Brain microvascular endothelial cell (primary cell): Measurements from ENCODE around the gene CARS1.

ENCODE experiments used
- DNase-seq: peaks from one replicate; pipeline ENCODE4 v3.0.0-alpha.2; 2020
- H3K27ac ChIP-seq: fragments of 250-450 bp; sonication (Bioruptor Pico); 2 replicates; pipeline ENCODE4 v1.5.1; 2020; ENCODE audit warnings: mild to moderate bottlenecking, moderate library complexity
- H3K27me3 ChIP-seq: fragments of 250-450 bp; sonication (Bioruptor Pico); replicated peaks from 2 replicates; pipeline ENCODE4 v1.5.1; 2020; ENCODE audit warnings: mild to moderate bottlenecking
- H3K36me3 ChIP-seq: fragments of 250-450 bp; sonication (Bioruptor Pico); replicated peaks from 2 replicates; pipeline ENCODE4 v1.5.1; 2020; ENCODE audit warnings: mild to moderate bottlenecking
- H3K4me3 ChIP-seq: 2 replicates; pipeline ENCODE4 v1.5.1; 2011; ENCODE audit warnings: low read depth, mild to moderate bottlenecking, control low read depth, low read length, moderate library complexity
- CTCF ChIP-seq: IDR thresholded peaks from 2 replicates; pipeline ENCODE4 v1.5.1; 2011; ENCODE audit warnings: low read depth, mild to moderate bottlenecking, moderate library complexity, low read length, control low read depth, inconsistent platforms; ENCODE audit errors: missing control alignments
- in situ Hi-C: cut with HindIII; loops from 2 replicates; pipeline ENCODE4 v1.10.0; 2017; ENCODE audit warnings: low sequenced_read_pairs, low pct_ligation_motif_present

Gene CARS1

DNA sequence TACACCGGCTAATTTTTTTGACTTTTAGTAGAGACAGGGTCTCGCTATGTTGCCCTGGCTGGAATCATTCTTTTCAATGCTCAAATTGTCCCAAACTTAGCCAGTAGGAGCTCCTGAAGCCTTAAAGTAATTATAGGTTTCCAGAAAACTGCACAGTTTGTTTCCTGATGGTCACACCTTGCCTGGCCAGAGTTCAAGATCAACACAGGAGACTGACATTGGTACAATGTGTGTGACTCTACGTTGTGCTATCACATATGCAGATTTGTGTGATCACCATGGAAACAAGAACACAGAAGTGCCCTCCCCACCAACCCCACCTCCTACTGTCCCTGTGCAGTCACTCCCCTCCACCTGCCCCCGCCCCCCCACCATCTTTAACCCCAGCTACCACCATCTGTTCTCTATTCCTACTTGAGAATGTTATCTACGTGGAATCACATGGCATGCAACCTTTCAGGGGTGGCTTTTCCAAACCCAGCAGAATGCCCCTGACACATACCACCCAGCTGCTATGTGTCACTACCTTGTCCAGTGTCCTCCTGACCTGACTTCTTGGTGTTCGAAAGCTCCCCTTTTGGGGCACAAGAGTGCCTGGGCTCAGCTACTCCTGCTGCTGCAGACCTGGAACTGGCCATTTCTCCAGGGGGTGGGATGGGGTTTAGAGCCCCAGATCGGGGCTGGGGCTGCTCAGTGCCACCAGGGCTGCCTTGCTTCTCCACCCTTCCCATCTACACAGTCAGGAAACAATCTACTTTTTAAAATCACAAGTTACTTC is 59.0 kb downstream of the CARS1 start:
- in situ Hi-C loops = no loop called here
- H3K27me3 ChIP-seq = no peaks in the 10 kb centered on the region
- no peak for DNase-seq
- H3K27ac ChIP-seq = no peak overlapping the region
- no peak for TF ChIP-seq CTCF
- peaks cover 31% of the 10 kb centered on the region for H3K36me3 ChIP-seq
- H3K4me3 ChIP-seq = no peak overlapping the region

DNA sequence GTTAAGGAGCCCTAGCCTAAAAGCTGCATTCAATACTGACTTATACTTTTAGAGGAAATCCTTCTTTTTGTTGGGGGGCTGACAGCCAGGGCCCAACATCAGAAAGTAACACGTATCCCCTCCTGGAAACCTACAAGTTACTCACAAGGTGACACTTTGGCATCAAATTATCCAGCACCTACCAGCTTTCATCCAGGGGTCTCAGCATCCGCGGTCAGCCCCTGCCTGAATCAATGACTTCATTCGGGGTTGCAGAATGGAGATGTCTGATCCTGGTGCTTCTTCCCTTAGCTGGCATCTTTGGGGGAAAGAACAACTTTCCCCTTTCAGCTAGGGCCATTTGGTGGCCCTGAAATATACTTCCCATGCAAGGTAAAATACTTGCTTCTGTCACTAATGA is 59.8 kb downstream of the CARS1 start:
- Histone ChIP-seq H3K4me3 (no peak overlapping the region), H3K36me3 (peaks cover 23% of the 10 kb centered on the region), H3K27me3 (no peaks in the 10 kb centered on the region), H3K27ac (no peak overlapping the region)
- in situ Hi-C loops = no loop called here
- TF ChIP-seq CTCF = no peak
- DNase-seq = no peak

DNA sequence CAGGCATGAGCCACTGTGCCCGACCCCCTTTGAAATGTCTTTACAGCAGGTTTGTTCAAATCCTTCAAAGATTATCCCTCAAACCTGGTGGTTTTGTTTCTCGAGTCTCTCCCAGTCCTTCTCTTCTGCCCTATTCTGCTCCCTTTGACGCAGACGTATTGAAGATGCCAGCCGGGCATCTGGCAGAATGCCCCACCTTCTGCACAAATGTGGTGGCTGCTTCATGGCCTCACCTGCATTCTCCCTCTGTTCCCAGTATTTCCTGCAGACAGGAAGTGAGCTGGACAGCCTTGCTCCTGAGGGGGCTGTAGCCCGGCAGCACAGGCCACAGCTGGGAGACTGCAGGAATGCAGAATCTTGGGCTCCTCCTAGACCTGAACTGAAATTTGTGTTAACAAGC is 60.2 kb downstream of the CARS1 start:
- in situ Hi-C loops = no loop called here
- no peak for TF ChIP-seq CTCF
- no peak for DNase-seq
- no peaks in the 10 kb centered on the region for H3K27me3 ChIP-seq
- H3K4me3 ChIP-seq = no peak overlapping the region
- peaks cover 20% of the 10 kb centered on the region for H3K36me3 ChIP-seq
- H3K27ac ChIP-seq = no peak overlapping the region

DNA sequence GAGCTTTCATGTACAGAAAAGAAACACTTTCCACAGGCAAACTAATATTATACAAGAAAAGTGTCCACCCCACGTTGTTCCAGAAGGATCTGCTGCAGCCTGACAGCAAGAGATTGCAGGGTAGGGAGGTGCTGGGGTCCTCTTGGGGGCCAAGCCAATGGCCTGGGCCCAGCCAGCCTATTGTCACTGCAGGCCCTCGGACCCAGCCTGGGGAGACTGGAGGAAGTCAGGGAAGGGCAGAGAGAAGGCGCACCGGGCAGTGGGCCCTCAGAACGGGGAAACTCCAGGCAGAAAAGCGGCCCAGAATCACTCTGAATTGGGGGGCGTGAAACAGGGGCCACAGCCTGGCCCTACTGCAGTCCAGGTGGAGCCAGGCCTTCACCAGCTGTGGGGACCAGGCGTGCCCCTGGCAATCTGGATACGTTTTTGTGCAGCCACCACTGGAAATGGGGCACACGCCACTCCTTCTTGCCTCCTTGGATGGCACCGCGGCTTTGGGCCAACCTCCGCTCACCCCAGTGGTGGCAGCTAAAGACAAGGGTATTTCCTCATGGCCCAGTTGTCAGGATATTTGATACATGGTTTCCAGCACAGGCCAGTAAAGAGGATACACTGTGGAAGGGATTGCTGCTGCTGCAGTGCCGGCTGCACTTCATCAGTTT is 61.2 kb downstream of the CARS1 start:
- DNase-seq = no peak
- no peak for TF ChIP-seq CTCF
- in situ Hi-C loops = no loop called here
- Histone ChIP-seq H3K4me3 (no peak overlapping the region), H3K27ac (no peak overlapping the region), H3K36me3 (peaks cover 10% of the 10 kb centered on the region), H3K27me3 (no peaks in the 10 kb centered on the region)

GRCh38 chr11:2995031-2995561 is 62.1 kb downstream of the CARS1 start:
- H3K27me3 ChIP-seq = no peaks in the 10 kb centered on the region
- H3K4me3 ChIP-seq = no peak overlapping the region
- no peak for TF ChIP-seq CTCF
- peaks cover 3% of the 10 kb centered on the region for H3K36me3 ChIP-seq
- DNase-seq = no peak
- in situ Hi-C loops = no loop called here
- no peak overlapping the region for H3K27ac ChIP-seq
